Epidermal melanocyte (primary cell): ENCODE data around the gene ACTA2.

Experiments used
- DNase-seq: peaks from one replicate; pipeline ENCODE4 v3.0.0; 2011; ENCODE audit warnings: low spot score; ENCODE audit not compliant: insufficient read length

Gene ACTA2

DNA sequence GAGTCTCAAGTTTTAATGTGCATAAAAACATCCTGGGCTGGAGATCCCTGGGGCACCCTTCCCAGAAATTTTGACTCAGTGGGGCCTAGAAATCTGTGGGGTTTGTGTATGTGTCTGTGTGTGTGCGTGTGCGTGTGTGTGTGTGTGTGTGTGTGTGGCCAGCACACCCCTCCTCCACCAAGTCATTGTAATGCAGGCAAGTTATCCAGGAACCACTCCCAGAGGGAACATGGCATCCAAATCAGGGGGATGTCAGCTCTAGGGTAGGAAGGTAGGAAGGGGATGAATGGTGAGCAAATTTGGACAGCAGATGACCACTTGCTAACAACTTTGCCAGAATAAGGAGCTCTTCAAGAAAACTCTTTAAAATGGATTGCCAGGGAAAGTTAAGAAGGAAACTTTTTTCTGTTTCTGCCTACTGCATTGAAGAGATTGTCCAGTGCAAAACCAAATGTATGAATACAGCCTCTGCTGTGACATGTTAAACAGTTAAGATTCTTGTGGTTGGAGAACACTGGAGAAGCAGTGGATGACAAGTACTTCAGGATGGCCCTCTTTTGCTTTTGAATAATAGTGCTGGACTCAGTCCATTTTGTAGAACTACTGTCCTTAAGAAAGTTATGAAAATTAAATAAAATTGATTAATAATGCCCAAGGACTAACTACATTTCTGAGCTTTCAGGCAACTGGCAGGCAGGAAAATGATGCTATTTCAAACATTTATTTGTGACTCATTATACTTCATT is 60.2 kb downstream of the ACTA2 start:
- no peak for DNase-seq

- no peak for DNase-seq
Measured at GRCh38 chr10:88890681-88891381, 61.7 kb downstream of the ACTA2 start.

DNA sequence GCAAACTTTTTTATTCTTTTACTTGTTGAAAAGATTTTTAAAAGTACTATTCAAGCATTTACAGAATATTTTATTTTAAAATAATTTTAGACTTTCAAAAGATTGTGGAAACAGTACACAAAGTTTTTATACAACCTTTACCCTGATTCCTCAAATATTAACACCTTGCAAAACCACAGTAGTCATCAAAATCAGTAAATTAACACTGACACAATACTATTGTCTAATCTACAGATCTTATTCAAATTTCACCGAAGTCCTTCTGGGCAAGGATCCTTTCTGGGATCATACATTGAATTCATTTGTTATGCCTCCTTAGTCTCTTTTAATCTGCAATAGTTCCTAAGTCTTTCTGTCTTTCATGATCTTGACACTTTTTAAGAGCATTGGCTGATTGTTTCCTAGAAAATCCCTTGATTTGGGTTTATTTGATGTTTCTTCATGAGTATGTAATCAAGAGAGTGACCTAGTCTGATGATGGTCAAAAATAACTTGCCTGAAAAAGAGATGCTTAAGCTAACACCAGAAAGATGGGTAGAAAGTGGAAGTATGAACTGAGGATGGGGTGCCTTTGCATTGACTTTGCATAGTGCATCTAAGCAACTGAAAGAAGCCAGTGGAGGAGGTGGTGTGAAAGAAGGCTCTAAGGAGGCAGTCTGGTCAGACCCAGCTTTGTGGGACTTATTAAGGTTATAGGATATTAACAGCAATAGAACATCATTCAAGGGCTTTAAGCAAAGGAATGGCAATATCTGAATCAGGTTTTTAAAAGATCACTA is 62.8 kb downstream of the ACTA2 start:
- DNase-seq: no peak

GRCh38 chr10:88888810-88889445 is 63.6 kb downstream of the ACTA2 start:
- DNase-seq: no peak

GRCh38 chr10:88886557-88886956 is 66.0 kb downstream of the ACTA2 start:
- no peak for DNase-seq
